ENCODE data around the gene RIOX2.
A peak's percentile ranks its signal among the peaks of the same experiment; 100 is the strongest.
"Not testable (repeated sequence)": the region's sequence is repeated elsewhere in the genome, so short reads cannot be mapped to it uniquely, and the experiment has no call there.

The RIOX2 gene

DNA sequence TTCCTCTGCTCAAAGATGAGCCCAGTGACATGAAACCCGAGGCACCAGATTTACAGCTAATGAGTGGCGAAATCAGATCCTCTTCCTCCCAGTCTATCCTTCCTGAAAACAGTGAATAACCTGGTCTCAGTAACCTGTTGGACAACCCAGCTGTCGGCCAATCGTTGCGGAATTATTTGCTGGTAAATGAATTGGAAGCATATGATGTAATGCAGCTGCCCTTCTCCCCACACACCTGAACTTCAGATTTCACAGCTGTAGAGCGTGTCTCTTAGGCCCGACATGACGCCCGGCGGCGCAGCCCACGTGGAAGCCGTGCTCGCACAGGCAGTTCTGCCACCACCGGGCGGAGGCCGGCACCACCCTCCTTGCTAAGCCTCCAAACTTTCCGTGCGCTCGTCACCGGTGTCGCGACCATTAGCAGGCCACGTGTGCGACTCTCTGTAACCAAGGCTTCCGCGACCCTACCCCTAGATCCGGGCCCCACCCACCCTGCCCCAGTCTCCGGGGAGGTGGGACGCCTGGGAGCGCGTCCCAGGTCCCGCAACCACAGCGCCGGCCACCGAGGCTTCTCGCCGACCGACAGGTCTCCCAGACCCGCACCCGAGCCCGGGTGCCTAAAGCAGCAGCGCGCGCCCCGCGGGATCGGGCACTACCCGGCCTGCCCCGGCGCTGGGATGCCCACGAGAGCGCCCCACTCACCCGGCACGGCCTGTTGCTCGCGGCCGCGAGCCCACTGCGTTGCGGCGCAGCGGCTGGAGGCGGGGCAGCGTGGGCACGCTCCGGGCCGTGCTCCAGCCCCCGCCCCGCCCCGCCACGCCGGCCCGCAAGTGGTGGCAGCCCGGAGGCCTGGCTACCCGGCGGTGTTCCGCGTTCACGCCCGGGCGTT is at the start of gene RIOX2:
RIOX2 (minus strand) TSS at position 753 of the 889 bp plus-strand sequence. CDS start 4,838 bp downstream, outside the sequence.
- DNase-seq (ENCODE audit: low read depth), result peak; percentile 31

DNA sequence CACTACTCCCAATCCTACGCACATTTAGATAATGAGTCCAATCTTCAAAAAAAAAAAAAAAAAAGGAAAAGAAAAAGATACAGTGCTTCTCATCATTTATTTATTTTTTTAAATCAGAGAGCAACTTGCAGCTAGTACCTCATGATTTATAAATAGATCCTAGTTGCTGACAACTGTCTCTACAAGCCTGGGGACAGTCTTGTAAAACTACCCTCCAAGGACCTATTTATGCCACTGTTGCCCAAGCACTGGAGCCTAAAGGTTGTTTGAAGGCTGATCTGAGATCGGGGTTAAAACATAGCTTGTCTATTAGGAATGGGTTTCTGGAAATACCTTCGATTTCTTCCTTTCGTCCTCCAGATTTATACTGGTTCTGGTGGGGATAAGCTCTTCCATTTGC is 48.2 kb upstream of the RIOX2 start:
- DNase-seq (ENCODE audit: low read depth), result no peak

DNA sequence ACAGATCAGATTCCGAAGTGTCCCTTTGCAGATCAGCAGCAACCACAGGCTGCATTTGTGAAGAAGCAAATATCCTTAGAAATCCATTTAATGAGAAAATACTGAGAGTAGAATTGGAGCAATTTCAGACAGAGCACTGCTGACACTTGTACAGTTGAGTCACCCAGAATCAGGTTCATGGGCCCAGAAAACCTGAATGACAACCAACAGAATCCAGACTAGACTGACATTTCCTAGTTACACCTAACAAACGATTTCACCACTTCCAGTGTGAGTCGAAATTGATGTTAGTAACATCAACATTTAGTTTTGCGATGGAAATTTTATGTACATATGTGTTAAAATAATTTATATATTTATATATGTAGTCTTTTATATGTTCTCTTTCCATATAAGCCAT is 46.1 kb upstream of the RIOX2 start:
- no peak for DNase-seq (ENCODE audit: low read depth)

DNA sequence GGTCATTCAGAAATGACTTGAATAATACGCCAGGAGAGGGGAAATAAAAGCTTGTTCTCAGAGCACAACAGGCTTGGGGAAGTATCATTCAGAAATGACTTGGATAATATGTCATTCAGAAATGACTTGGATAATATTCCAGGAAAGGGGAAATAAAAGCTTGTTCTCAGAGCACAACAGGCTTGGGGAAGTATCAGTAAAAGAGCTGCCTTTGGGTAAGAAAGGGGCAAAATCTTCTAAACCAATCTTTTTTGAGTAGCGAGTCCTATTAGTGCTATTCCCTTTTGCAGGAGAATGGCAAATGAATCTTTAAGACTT is 42.0 kb upstream of the RIOX2 start:
- no peak for DNase-seq (ENCODE audit: low read depth)

DNA sequence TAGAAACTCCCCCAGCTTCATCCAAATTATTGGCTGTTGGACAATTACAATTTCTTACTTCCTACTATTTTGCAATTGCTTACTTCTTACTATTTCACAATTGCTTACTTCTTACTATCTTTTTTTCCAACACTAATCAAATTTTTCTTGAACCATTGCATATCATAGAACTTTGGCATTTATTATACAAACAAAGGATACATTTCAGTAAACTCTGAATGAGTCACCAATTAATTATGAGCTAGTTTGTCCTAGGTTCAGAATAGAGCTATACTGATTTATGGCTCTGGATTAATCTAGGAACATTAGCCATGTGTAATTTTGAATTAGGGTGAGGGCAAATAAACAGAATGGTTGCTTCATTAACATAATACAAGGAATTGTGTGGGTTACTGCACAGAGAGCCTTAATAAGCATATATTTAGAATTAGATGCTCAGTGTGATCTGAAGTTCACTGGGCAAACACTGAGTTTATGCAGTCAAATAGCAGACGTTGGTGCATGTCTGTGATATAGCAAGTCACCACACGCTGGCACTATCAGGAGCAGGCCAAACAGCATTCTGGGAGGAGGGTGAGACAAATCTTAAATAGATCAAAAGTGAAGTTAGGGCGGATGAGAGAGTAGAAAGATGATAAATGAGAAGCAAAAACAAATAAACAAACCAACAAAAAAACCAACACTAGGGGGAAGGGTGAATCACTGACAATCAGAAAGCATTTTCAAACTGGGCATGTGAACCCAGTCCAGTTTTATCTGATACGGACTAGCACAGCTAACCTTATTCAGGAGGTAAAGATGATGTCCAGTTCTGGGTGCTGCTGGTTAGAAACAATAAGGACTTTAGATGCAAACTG is 41.4 kb upstream of the RIOX2 start:
- no peak for DNase-seq (ENCODE audit: low read depth)

DNA sequence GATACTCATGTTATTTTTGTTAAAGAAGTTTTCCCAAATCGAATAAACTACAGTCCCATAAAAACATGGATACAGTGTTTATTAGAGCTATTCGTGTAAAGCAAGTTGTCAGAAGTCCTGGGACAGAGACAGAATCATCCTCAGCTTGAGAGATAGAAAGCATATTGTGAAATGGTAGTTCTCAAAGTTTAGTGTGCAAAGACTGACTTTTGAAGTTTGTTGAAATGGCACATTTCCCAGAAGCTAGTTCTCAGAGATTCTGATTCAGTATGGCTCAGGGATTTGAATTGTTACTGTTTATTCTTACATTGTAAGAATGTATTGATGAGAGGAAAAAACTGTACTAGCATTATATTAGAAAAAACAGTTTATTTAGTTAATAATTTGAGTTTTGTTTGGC is 40.7 kb upstream of the RIOX2 start:
- peak; percentile 51 for DNase-seq (ENCODE audit: low read depth)

DNA sequence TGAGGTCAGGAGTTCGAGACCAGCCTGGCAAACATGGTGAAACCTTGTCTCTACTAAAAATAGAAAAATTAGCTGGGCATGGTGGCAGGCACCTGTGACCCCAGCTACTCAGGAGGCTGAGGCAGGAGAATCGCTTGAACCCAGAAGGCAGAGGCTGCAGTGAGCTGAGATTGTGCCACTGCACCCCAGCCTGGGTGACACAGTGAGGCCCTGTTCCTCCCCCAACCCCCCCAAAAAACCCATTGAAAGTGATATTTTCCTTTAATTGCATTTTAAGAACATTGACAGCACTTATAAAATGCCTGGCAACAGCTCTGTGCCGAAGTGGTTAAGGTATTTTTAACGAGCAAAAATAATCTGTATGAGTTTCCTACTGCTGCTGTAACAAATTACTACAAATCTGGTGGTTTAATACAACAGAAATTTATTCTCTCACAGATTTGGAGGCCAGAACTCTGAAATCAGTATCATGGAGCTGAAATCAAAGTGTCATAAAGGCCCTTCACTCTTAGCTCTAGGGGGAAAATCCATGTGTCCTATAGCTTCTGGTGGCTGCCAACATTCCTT is 38.7 kb upstream of the RIOX2 start:
- DNase-seq (ENCODE audit: low read depth), result not testable (repeated sequence)

DNA sequence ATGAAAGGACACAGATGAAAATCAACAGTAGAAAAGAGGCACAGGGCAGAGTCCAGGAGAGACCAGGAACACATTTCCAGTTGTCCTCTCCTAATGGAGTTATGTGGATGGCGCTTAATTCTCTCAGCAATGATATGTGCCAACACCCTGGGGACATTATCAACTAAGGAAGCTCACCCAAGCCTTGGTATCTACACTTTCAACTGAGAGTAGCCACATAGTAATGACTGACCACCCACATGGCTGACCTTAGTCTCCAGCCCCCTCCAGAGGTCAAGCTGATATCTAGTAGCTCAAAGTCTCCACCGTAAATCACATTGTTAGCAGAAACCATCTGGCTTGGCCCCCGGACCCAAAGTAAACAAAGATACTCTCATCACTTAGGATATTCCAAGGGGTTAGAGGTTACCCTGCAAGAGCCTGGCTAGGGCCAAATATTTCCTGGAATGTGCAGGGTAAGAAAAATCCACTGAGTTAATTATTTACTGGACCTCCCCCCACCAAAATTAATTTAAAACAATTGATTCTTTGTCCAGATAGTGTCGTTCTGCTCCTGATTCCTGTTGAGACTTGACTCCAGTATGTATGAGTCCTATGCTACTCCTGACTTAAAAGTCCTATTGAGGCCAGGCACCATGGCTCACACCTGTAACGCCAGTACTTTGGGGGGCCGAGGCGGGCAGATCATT is 38.1 kb upstream of the RIOX2 start:
- DNase-seq (ENCODE audit: low read depth), result no peak

DNA sequence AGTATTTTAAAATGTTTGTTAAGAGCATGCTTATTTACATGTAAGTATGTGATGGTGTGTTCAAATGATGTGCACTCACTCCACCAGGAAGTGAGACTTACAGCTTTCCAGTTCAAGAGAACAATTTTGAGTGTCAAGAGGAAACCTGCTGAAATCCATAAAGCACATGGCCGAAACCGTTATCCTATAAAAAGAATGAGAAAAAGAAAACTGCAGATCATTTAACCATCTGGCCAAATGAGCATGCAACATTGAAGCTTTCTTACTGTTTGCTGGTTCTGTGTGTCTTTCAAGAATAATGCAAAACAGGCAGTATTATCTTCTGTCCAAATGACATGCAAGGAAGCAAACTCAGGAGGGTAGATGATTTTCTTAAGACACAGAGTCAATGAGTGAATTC is 36.6 kb upstream of the RIOX2 start:
- DNase-seq (ENCODE audit: low read depth), result no peak

DNA sequence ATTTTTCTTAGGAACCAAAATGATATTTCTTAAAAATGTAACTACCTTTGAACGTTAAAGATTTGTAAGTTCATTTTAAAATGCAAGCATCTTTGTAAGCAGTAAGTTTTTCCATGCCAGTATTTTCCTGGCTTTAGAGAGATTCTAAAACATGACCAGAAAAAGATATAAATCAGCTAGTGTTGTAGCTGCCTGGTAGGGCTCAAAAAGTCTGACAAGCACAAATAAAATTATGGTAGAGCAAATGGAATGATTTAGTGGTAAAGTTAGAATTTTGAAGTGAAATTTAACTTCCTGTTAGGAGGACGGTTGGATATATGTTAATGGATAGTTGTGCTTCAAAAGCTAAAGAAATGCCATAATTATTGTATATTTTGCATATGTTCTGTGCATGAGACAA is 33.2 kb upstream of the RIOX2 start:
- no peak for DNase-seq (ENCODE audit: low read depth)

DNA sequence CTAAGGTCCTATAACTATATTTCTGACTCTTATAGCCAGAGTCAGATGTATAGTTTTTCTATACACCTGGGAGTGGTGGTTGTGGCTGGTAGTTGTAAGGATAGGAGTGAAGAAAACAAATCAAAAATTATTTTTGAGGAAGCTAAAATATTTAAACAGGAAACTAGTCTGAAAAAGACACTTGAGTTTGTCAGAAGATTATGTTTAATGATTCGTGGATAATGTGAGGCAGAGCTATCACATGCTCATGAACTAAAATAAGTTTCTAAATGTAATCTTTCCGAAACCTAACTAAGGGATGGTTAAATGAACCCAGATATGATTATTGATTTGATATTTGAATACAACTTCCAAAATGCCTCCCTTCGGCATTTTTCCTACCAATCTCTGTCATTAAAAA is 32.5 kb upstream of the RIOX2 start:
- DNase-seq (ENCODE audit: low read depth), result no peak

DNA sequence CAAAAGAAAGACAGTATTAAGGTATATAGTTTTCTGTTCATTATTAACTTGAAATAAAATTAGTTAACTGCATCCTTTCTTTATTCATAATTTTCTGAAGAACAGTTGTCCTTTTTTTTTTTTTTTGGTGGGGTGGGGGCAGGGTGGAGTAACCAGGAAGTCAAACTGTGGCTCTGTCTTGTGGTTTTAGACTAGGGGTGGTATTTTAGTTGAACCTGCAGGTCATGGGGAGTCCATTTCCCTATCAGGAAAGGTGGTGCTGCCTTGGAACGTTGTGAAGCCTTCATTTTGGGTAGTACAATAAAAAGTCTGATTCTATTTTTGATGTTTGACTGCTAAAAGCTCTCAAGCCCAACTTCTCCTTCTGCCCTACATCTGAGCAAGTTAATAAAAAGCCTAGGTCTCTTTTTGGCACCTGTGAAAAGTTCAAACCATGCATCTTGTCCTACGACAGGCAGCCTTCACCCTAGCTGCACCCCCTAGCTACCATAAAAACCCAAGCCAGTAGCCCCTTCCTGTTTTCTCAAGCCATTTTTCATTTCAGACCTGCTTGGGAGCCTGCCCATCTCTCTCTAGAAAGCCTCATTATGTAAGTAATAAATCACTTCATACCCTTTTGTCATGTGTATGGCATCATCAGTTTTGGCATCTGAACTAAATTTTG is 31.2 kb upstream of the RIOX2 start:
- DNase-seq (ENCODE audit: low read depth), result no peak

DNA sequence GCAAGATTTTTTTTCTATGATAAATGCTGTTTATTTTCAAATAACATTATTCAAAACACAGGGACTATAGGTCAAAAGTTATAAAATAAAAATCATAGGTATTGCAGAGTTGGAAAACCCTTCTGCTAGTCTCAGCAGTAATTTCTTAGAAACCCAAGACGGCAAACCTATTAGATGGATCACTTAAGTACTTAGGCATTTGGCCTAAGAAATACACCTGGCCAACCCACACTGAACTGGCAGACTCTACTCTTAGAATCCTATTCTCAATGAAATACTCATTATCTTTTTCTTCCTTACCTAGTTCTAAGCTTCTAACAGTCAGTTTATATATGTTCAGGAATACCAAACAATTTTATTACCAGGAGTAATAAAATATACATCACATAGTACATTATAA is 30.5 kb upstream of the RIOX2 start:
- no peak for DNase-seq (ENCODE audit: low read depth)

DNA sequence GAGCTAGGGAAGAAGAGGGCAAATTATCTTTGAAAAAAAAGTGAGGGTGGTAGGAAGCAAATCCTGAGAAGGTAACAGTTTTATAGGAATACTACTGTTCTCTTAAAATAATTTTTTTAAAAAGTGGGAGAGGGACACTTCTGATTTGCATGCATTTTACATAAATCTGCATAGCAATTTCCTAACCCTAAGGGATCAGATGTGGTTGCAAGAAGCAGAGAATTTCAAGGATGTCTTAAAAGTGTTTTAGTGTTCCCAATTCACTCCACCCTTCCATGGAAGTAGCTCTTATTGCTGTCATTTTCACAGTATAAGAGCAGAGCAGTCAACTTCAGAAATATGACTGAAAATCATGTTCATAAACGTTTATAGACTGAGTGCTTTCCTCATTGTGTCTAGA is 27.8 kb upstream of the RIOX2 start:
- DNase-seq (ENCODE audit: low read depth), result no peak

DNA sequence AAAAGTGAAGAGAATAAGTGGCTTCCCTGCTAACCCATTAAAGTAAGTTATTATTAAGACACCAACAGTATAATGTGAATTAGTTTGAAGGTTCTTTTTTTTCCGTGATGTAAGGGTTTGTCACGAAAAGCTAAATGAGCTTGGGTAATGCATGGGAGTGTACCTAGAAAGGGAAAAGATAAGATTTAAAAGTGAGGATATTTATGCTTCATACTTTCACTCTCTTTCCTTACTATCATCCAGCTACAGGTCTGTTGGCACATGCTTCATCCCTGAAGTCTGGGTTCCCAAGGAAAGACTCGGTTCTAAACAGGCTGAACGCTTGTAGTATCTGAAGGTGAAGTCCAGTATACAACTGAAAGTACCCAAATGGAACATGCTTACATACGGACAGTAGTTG is 26.9 kb upstream of the RIOX2 start:
- no peak for DNase-seq (ENCODE audit: low read depth)

DNA sequence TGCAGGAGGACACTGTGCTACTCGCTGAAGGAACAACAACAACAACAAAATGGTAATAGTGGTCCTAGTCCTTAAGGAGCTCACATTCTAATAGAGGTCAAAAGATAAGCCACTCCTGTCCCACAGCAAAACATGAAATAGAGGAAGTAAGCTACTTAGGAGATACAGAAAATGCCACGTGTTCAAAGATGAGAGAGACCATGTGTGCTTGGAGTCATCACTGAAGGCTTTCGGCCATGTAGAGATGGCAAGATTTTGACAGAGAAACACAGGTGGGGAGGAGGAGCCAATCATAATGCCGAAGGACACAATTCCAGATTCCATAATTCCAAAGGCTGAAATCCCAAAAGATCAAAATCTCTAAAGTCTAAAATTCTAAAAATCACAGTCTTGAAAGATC is 24.8 kb upstream of the RIOX2 start:
- DNase-seq (ENCODE audit: low read depth), result no peak

DNA sequence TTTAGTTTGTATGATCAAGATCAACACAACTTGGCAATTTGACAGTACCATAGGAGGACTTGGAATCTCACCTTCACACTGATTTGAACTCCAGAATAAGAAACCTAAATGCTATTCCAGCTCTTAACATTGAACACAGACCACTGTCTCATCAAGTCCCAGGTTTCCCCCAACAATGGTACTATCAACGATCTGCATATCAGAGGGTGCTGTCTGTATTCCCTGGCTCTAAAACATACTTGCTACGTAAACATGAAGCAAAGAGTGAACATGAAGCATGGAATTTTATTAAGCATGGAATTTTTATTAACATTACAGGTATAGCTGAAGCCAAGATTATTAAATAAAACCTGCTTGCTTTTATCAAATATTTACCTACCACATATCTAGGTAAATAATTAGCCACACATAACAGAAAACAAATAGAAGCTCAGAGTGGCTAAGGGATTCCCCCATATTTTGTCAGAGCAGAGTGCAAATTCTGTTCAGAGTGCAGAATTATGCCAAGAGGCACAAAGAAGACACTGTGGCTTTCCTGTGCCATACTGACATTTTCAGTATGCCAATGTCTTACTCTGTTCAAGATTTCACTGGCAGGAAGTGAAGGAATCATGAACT is 22.2 kb upstream of the RIOX2 start:
- DNase-seq (ENCODE audit: low read depth), result no peak

DNA sequence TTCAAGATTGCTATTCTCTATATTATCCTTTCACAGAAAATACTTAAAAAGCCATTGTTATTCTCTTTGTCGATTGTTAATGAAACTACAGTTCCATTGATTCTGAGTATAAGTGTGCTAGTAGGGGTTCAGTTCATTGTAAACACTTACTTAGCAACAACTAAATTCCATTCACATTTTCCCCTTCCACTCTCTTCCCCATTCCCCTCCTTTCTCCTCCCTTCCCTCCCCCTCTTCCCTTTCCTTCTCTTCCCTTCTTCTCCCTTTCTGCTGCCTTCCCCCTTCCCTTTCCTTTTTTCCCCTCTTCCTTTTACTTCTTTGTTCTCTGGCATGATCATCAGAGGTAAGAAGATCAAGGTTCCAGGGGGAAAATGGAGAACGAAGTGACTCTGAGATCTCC is 21.3 kb upstream of the RIOX2 start:
- no peak for DNase-seq (ENCODE audit: low read depth)

DNA sequence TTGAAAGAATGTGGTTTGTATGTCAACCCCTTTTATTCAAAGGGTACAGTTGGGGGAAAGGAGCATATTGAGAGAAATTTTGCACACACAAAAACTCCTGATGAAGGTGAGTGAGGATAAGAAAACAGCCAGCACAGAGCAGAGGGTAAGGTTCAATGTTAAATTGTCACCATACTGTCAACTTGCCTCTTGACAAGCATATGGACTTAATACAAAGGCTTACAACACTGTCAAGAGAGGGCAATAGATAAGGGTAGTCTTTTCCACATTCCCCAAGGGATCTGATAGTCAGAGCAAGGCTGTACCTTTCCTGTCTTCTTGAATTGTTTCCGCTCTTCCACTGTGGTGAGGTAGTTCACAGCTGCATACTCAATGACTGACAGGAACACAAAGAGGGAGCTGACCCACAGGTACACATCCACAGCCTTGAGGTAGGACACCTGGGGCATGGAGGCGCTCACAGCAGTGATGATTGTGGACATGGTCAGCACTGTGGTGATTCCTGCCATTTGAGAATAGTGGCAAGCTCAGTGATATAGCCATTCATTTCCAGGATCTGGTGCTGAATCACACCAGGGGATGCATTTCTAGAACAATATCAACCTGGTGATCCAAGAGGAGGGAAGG is 20.4 kb upstream of the RIOX2 start:
- DNase-seq (ENCODE audit: low read depth), result no peak

DNA sequence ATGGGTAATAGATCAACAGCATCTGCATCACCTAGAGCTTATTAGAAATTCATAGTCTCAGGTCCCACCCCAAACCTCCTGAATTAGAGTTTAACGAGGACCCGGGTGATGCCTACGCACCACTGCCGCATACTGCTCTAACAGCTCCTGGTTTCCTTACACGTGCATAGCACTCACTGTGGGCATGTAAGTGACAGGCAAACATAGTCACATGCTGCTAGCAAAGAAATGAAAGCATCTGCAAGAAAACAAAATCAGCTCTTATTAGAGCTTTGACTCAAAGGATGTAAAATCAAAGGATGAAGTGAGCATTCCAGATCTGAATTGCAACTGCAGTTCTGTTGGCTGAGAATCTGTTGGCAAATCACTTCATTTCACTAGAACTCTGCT is 19.1 kb upstream of the RIOX2 start:
- DNase-seq (ENCODE audit: low read depth), result no peak

Data from stromal cell of bone marrow (primary cell).